ENCODE data around the gene CST9L.
A peak's percentile ranks its signal among the peaks of the same experiment; 100 is the strongest.

The CST9L gene, protein sequence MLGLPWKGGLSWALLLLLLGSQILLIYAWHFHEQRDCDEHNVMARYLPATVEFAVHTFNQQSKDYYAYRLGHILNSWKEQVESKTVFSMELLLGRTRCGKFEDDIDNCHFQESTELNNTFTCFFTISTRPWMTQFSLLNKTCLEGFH

DNA sequence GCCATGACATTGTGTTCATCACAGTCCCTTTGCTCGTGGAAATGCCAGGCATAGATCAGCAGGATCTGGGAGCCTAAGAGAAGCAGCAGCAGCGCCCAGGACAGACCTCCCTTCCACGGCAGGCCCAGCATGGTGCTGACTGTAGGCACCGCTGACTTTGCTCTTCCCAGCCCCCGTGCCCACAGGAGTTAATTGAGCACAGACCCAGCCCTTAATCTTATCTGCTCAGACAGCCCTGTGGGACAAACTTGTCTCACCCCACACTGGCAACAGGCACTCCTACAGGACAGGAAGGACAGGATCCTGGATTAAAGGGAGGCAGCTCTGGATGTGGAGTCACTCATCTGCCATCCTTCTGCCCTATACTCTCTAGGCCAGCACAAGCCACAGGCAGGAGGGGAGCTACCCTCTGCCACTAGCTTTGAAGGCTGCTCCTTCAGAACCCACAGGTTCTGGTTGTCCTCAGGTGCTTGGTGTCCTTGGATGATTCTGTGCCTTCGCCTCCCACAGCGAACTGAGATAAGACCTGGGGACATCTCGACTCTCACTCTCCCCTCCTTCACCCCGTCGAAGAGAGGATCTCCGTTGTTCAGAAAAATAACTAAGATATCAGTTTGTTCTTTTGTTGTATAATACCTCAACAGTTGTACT, at the start of gene CST9L:
TSS of gene CST9L (minus strand) at position 165 of the 651 bp plus-strand sequence. CDS start at position 131, 34 bp downstream.
- DNase-seq (ENCODE audit: low read depth), result no peak

GRCh38 chr20:23614163-23614562, 45.9 kb upstream of the CST9L start:
- no peak for DNase-seq (ENCODE audit: low read depth)

- no peak for DNase-seq (ENCODE audit: low read depth)
These were observed 45.4 kb upstream of the CST9L start for GRCh38 chr20:23613676-23614075.

DNA sequence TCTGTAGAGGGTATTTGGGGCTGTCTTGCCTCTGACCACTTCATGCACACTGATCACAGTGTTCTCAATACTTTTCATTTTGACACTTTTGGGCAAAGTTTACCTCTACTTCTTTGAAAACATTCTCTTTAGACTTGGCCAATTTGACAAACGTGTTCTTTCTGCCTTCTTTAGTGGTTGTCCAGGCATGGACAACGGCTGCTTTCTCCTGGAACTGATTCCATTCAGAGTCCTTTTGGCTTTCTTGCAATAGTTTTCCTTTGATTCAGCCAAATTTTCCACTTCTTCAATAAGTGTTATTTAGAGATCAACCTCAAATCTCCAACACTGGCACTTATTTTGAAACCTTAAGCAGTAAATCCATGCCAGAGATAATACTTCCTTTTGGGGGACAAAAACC, 44.1 kb upstream of the CST9L start:
- no peak for DNase-seq (ENCODE audit: low read depth)

- DNase-seq (ENCODE audit: low read depth), result no peak
These were observed 41.3 kb upstream of the CST9L start for GRCh38 chr20:23609486-23610109.

DNA sequence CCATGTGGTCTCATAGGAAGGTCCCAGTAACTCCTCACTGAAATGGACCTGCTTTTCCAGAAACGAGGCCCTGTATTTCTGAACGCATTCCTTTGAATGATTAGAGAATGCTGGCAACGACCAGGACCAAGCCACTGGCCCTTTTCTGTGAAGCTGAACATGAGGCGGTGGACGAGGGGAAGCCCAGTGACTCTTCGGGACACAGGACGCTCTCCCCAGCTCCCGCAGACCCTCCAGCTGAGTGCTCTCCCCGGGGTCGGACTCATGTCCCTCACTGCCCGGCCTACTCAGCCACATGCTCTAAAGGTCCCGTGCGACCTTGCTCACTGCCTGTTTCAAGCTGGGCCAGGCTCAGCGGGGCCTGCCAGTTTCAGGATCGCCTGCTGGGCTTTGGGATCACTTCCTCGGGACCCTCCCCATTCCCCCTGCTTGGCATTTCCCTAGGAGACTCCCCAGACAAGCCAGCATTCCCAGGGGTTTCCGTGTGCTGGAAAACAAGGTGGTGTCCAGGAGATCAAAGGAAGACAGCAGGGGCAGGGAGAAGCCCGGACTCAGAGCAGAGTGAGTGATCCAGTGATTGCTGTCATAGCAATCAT, 40.1 kb upstream of the CST9L start:
- no peak for DNase-seq (ENCODE audit: low read depth)

DNA sequence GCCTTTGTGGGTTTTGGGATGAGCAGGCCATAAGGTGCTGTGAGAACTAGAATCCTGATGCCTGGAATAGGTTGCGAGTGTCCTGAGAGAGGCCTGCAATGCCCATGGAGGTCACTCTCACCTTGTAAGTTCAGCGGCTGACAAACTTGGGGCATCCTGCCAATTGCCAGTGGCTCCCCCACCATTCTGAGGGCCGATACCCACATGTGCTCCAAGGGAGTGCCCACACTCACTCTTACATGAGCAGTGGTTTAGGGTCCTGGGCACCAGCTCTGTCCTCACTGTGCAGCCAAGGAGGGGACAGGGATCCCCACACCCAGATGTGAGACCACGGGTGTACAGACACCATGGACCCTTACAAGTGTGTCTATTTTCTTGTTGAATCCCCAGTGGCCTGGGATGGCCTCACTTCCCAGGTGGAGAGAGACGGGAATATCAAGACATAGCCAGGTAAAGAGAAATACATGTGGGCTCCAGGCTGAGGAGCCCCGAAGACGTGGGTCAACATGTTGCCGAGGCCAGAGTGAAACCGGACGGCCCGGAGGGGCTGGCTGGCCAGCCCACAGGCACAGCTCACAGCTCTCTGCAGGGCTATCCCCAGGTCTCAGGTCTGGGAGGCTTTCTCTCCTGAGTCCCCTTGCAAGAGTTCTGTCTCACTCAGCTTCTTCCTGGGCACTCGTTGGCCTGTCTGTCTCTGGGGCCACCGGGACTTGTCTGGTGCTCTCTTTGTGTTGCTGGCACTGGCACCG, 39.4 kb upstream of the CST9L start:
- no peak for DNase-seq (ENCODE audit: low read depth)

GRCh38 chr20:23606652-23607049, 38.4 kb upstream of the CST9L start:
- DNase-seq (ENCODE audit: low read depth), result peak; percentile 41

DNA sequence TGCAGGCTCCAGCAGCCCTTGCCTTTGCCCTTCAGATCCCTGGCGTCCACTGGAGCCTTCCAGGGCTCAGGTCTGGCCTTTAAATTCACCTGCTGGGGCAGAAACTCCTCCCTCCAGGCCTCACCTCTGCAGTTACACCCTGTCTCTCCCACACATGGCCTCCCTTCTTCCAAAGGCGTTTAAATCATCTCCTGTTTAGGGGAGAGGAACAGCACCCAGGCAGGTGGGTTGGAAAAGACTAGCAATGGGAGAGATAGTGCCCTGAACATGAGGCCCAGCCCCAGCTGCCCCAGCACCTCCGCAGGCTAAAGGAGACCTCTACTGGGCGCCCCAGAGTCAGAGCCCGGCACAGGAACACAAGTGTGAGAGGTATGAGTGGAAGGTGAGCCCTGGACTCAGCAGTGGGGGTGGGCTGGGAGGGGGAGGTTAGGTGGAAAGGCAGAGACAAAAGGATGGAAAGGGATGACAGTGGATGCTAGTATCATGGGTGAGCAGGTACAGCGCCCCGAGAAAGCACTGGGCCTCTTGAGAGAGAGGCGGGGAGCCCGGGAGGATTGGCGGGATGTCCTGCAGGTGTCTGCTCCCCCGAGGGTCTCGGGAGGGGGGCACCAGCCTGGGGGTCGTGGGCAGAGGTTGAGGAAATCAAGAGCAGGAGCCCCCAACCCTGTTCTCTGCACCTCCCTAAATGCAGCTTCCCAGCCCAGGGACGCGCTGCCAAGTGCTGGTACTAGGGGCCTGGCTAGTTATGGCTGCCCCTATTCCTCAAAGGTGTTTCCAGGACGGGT, 37.8 kb upstream of the CST9L start, which contains the start of gene CST9:
TSS of gene CST9 (minus strand) at position 51 of the 785 bp plus-strand sequence. CDS start 53 bp downstream, outside the sequence.
- DNase-seq (ENCODE audit: low read depth), result no peak

DNA sequence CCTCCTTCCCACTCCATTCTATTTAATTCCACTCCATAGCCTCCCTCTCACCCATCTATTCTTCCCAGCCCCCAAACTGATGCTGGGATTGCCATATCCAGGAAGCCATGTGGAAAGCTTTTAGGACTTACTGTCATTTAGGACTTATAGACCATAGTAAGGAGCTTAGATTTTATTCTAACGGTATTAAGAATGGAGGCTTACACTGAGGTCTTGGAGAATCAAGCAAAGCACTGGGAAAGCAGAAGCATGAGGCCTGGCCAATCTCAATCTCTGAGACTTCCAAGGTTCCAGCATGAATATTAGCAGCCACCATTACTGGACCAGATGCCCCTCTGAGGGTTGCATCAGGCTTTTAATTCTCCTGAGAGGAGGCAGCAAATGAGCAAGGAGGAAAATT, 36.0 kb upstream of the CST9L start:
- DNase-seq (ENCODE audit: low read depth), result no peak

DNA sequence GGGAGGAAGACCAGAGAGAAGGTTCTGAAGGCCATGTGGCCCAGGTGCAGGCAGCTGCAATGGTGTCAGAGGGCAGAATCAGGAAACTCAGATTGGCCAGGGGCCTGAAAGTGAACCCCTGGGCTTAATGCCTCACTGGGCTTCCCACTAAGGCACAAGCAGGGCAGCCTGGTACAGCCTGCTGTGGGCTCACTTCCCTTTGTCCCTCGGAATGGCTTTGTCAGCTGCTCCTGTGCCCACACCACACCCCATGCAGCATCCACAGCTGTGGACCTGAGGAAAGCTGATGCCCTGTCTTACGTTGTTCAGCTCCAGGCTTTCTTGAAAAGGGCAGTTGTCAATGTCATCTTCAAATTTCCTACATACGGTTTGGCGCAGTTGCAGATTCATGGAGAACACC, 35.0 kb upstream of the CST9L start:
- no peak for DNase-seq (ENCODE audit: low read depth)

GRCh38 chr20:23602699-23603098, 34.4 kb upstream of the CST9L start:
- DNase-seq (ENCODE audit: low read depth), result no peak

- no peak for DNase-seq (ENCODE audit: low read depth)
These were observed 34.0 kb upstream of the CST9L start for GRCh38 chr20:23602241-23602640.

GRCh38 chr20:23601715-23602114, 33.4 kb upstream of the CST9L start:
- DNase-seq (ENCODE audit: low read depth), result no peak

DNA sequence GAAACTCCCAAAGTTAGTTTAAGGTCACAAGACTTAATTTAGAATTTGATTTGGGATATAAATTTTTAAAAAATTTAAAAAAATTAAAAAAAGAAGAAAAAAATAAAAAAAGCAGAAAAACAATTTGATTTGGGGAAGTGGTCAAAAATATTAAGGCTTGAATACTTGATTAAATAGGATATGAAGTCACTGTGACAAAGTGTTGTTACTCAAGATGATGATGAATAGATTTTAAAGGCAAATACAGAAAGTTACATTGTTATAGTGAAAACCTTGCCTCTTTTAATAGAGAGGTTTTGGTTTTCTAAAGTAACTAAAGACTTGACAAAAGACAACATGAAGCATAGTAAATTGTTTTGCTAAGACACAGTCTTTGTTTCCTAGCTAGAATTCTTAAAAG, 30.2 kb upstream of the CST9L start:
- DNase-seq (ENCODE audit: low read depth), result no peak

DNA sequence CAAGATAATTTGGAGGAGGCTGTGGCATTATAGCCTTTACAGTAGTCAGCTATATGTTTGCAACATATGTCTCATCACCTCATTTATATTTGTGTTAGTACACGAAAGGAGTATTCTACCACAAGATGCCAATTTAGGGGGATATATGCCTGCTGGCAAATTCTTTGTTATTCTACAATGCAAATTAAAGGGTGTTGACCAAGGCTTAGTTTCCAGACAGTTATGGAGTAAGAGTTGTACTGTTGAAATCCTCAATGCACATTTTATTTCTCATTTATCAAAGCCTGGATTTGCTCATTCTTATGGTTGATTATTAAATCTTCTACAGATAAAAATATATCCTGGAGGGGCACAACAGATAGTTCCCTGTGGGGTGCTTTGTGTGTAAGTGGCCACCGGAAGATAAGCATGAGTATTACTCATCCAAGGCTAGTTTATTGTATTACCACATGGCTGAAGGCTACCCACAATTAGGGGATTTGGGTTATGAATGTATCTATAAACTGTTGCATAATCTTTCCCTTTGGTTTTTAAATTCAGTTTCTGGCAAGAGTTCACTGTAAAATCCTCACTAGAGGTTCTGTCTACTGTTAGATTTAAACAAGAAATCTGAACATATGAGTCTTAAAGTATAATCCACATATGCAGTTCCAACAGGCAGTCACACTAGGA, 28.4 kb upstream of the CST9L start:
- DNase-seq (ENCODE audit: low read depth), result no peak

GRCh38 chr20:23595941-23596340, 27.7 kb upstream of the CST9L start:
- DNase-seq (ENCODE audit: low read depth), result no peak

GRCh38 chr20:23588434-23589403, 20.4 kb upstream of the CST9L start:
- no peak for DNase-seq (ENCODE audit: low read depth)

GRCh38 chr20:23587631-23588030, 19.3 kb upstream of the CST9L start:
- DNase-seq (ENCODE audit: low read depth), result no peak
